Activated CD8-positive, alpha-beta memory T cell treated with anti-CD3 and anti-CD28 coated beads for 36 hours (primary cell): ENCODE measurements around the gene KBTBD2. TPM values are rescaled to one million over a fixed set of nuclear protein-coding genes. Genes with fewer than 3 reads are reported as not detected.
"Not testable (repeated sequence)": the region's sequence is repeated elsewhere in the genome, so short reads cannot be mapped to it uniquely, and the experiment has no call there.

ENCODE experiments used
- CTCF ChIA-PET: fragments of 350-600 bp; sonication (Branson Sonifier 250); formaldehyde crosslinking; loops from one replicate; lab custom pipeline; 2021; ENCODE audit warnings: antibody characterized with exemption; lab: Charles Lee
- POLR2A ChIA-PET: fragments of 350-600 bp; sonication (Branson Sonifier 250); formaldehyde crosslinking; loops from one replicate; lab custom pipeline; 2021; ENCODE audit warnings: antibody characterized with exemption; lab: Charles Lee
- total RNA-seq, 2 experiments: library from RNA; stranded (reverse); gene quantifications; one replicate each; pipeline ENCODE4 v1.2.3, GENCODE V29; 2021

The KBTBD2 gene
- 10 to 100 TPM; 19.9 to 22.1 TPM for total RNA-seq

- ChIA-PET POLR2A (interaction anchor here (0.5 to 1.5 kb wide), 5 partner anchors 13 to 374 kb away, joined by 3 to 9 read pairs (median 6); partner anchors contain the start of gene NT5C3A), CTCF (interaction anchor here (1.0 to 2.3 kb wide), 2 partner anchors 21 to 45 kb away, joined by 4 to 10 read pairs; no protein-coding TSS in a partner anchor)
These were observed at the start of gene KBTBD2 for GRCh38 chr7:32891043-32891799. KBTBD2 (minus strand) TSS chr7:32891760; CDS start chr7:32879604, 12,156 bp downstream.

GRCh38 chr7:32941181-32941580 lies 49.6 kb upstream of the KBTBD2 start:
- CTCF ChIA-PET: interaction anchor here (0.8 to 1.4 kb wide), 3 partner anchors 52 to 425 kb away, joined by 3 to 6 read pairs (median 5); no protein-coding TSS in a partner anchor

GRCh38 chr7:32937344-32938174 lies 46.0 kb upstream of the KBTBD2 start:
- ChIA-PET CTCF (interaction anchor here (1.4 kb wide), 1 partner anchor 92 kb away, joined by 4 read pairs; no protein-coding TSS in a partner anchor), POLR2A (no interaction called here)

More at GRCh38 chr7:32941181-32941580, 49.6 kb upstream of the KBTBD2 start:
- POLR2A ChIA-PET: no interaction called here

GRCh38 chr7:32936689-32937088 lies 45.1 kb upstream of the KBTBD2 start:
- POLR2A ChIA-PET: no interaction called here

GRCh38 chr7:32935558-32935957 lies 44.0 kb upstream of the KBTBD2 start:
- CTCF ChIA-PET: no interaction called here
- POLR2A ChIA-PET: no interaction called here

More at GRCh38 chr7:32936689-32937088, 45.1 kb upstream of the KBTBD2 start:
- CTCF ChIA-PET: no interaction called here

- POLR2A ChIA-PET: interaction anchor here (0.6 kb wide), 1 partner anchor 24 kb away, joined by 3 read pairs; no protein-coding TSS in a partner anchor
- CTCF ChIA-PET: interaction anchor here (0.6 kb wide), 1 partner anchor 24 kb away, joined by 4 read pairs; no protein-coding TSS in a partner anchor
These were observed 38.8 kb upstream of the KBTBD2 start for GRCh38 chr7:32930378-32930777.

GRCh38 chr7:32929430-32930143 lies 38.0 kb upstream of the KBTBD2 start:
- POLR2A ChIA-PET: no interaction called here

GRCh38 chr7:32928785-32929298 lies 37.3 kb upstream of the KBTBD2 start:
- ChIA-PET POLR2A (no interaction called here), CTCF (no interaction called here)

More at GRCh38 chr7:32929430-32930143, 38.0 kb upstream of the KBTBD2 start:
- CTCF ChIA-PET: interaction anchor here (0.6 kb wide), 1 partner anchor 23 kb away, joined by 4 read pairs; no protein-coding TSS in a partner anchor

- CTCF ChIA-PET: no interaction called here
- POLR2A ChIA-PET: no interaction called here
These were observed 30.3 kb upstream of the KBTBD2 start for GRCh38 chr7:32921896-32922295.

- POLR2A ChIA-PET, CTCF ChIA-PET: not testable (repeated sequence)
These were observed 25.4 kb upstream of the KBTBD2 start for GRCh38 chr7:32916994-32917393.

GRCh38 chr7:32916006-32916405 lies 24.4 kb upstream of the KBTBD2 start:
- CTCF ChIA-PET: no interaction called here
- POLR2A ChIA-PET: no interaction called here

GRCh38 chr7:32915041-32915536 lies 23.5 kb upstream of the KBTBD2 start:
- POLR2A ChIA-PET: no interaction called here
- CTCF ChIA-PET: no interaction called here

GRCh38 chr7:32914184-32914583 lies 22.6 kb upstream of the KBTBD2 start:
- ChIA-PET POLR2A (no interaction called here), CTCF (no interaction called here)

- CTCF ChIA-PET: interaction anchor here (0.6 kb wide), 1 partner anchor 413 kb away, joined by 3 read pairs; no protein-coding TSS in a partner anchor
These were observed 18.6 kb upstream of the KBTBD2 start for GRCh38 chr7:32910195-32910594.

GRCh38 chr7:32905175-32905662 lies 13.7 kb upstream of the KBTBD2 start:
- POLR2A ChIA-PET: interaction anchor here (1.0 to 1.4 kb wide), 3 partner anchors 12 to 157 kb away, joined by 3 to 7 read pairs (median 6); partner anchors contain the start of gene NT5C3A
- CTCF ChIA-PET: interaction anchor here (1.3 to 2.5 kb wide), 3 partner anchors 38 to 157 kb away, joined by 3 to 20 read pairs (median 3); partner anchors contain the start of gene NT5C3A

More at GRCh38 chr7:32910195-32910594, 18.6 kb upstream of the KBTBD2 start:
- POLR2A ChIA-PET: no interaction called here

- CTCF ChIA-PET: interaction anchor here (0.7 to 1.1 kb wide), 2 partner anchors 42 to 55 kb away, joined by 3 read pairs; no protein-coding TSS in a partner anchor
- POLR2A ChIA-PET: no interaction called here
These were observed 10.1 kb upstream of the KBTBD2 start for GRCh38 chr7:32901629-32902028.

GRCh38 chr7:32900433-32900995 lies 9.0 kb upstream of the KBTBD2 start:
- CTCF ChIA-PET: no interaction called here
- POLR2A ChIA-PET: no interaction called here

- POLR2A ChIA-PET, CTCF ChIA-PET: not testable (repeated sequence)
These were observed 5.8 kb upstream of the KBTBD2 start for GRCh38 chr7:32897376-32897775.
